Stomach (tissue), 4 donors: ENCODE results near the gene MGAM2.

ENCODE experiments used
- CTCF ChIP-seq, 7 experiments: fragments of 450-650 bp in 4 of 7; fragments of 200-600 bp in 3 of 7; sonication (generic) in 3 of 7; IDR thresholded peaks; one replicate each; pipeline ENCODE4 v1.5.1; 2016 to 2019; ENCODE audit warnings: antibody characterized with exemption in 7 of 7, control low read depth in 2 of 7, mild to moderate bottlenecking in 1 of 7
- POLR2A ChIP-seq, 4 donors: fragments of 450-650 bp; IDR thresholded peaks; one replicate each; pipeline ENCODE4 v1.6.1; 2016; ENCODE audit warnings: antibody characterized with exemption in 4 of 4, control low read depth in 2 of 4, mild to moderate bottlenecking in 1 of 4, moderate library complexity in 1 of 4

GRCh38 chr7:142110098-142110497 is 1.4 kb upstream of the MGAM2 start:
- TF ChIP-seq CTCF (IDR thresholded peaks at IDR 0.05) (no peak), POLR2A (IDR thresholded peaks at IDR 0.05) (no peak)
